ENCODE data around the gene HOXB4.

DNA sequence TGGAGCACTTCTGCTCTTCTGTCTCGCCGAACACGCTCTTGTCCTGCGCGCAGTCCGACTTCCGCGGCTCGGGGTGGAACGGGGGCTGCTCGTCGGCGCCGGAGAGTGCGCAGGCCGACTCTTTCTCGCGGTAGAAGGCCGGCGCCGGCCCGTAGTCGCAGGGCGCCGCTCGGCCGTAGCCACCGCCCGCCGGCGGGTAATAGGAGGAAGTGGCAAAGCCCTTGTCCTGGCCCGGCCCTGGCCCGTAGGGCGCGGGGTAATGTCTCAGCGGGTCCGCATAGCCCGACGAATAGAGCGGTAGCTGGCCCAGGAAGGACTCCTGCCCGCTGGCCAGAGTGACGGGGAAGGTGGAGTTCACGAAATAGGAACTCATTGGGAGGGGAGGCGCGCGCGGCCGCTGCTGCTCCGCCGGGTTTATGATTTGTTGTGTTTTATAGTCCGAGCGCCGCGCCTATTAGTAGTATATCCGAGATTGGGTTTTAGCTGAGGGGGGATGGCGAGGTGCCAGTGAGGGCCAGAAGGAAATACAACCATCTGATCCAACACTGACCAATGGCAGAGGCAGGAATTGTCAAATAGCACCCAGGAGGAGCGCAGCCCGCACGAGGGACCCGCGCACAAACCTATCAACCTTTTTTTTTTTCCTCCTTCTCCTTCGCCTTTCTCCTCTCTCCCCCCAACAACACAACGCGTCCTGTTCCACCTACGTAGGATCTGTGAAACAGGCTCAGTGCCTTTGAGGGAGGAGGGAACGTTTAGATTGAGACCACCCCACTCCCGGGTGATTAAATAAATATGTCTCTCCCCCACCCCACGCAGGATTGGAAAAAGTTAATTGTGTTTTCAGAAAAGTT, 19.9 kb upstream of the HOXB4 start:
- TF ChIP-seq POLR2AphosphoS5 (IDR thresholded peaks at IDR 0.05; ENCODE audit: low read depth, low read length), result no peak
- no peak for TF ChIP-seq POLR2A (IDR thresholded peaks at IDR 0.05; ENCODE audit: low read depth, low read length)
- TF ChIP-seq TAF1 (IDR thresholded peaks at IDR 0.05; ENCODE audit: low read depth, low read length), result no peak
- TF ChIP-seq PAX5 (IDR thresholded peaks at IDR 0.05; ENCODE audit: insufficient read depth, low read length, severe bottlenecking), result no peak
- TF ChIP-seq POU2F2 (IDR thresholded peaks at IDR 0.05; ENCODE audit: low read depth, low read length), result no peak

All from GM12891 (cell line).